Gastroesophageal sphincter (tissue), 4 donors: Measurements from ENCODE around the gene PPP1R7. TPM values are rescaled to one million over a fixed set of nuclear protein-coding genes. Genes with fewer than 3 reads are reported as not detected.

Experiments used
- ATAC-seq: fragments of 150-250 bp; one replicate; pipeline ENCODE4 v1.9.1; 2016; ENCODE audit warnings: mild to moderate bottlenecking, moderate library complexity
- H3K27ac ChIP-seq, 4 donors: fragments of 200-600 bp; sonication (generic) in 3 of 4; 1 replicate in 3 of 4; 2 replicates in 1 of 4; pipeline ENCODE4 v1.5.1; 2016 to 2019
- H3K27me3 ChIP-seq: fragments of 200-600 bp; sonication (generic); one replicate; pipeline ENCODE4 v1.5.1; 2019
- H3K36me3 ChIP-seq, 2 donors: fragments of 200-600 bp; sonication (generic); one replicate each; pipeline ENCODE4 v1.5.1; 2019; ENCODE audit warnings: control low read depth in 1 of 2
- H3K4me1 ChIP-seq, 3 donors: fragments of 200-600 bp; sonication (generic); 1 replicate in 2 of 3; 2 replicates in 1 of 3; pipeline ENCODE4 v1.5.1; 2016 to 2019; ENCODE audit warnings: control low read depth in 2 of 3
- H3K4me3 ChIP-seq, 2 donors: fragments of 200-600 bp; sonication (generic); one replicate each; pipeline ENCODE4 v1.5.1; 2019; ENCODE audit warnings: mild to moderate bottlenecking in 1 of 2, moderate library complexity in 1 of 2
- H3K9me3 ChIP-seq, 3 donors: fragments of 200-600 bp; sonication (generic); one replicate each; pipeline ENCODE4 v1.5.1; 2017 to 2019; ENCODE audit warnings: control low read depth in 2 of 3
- EP300 ChIP-seq: sonication (generic); formaldehyde crosslinking; IDR thresholded peaks from one replicate; pipeline ENCODE4 v1.6.1; 2017; ENCODE audit warnings: antibody characterized with exemption, mild to moderate bottlenecking
- POLR2A ChIP-seq, 2 donors: fragments of 450-650 bp; IDR thresholded peaks; one replicate each; pipeline ENCODE4 v1.6.1; 2017; ENCODE audit warnings: antibody characterized with exemption in 2 of 2, mild to moderate bottlenecking in 2 of 2, moderate library complexity in 1 of 2
- POLR2AphosphoS5 ChIP-seq: sonication (generic); formaldehyde crosslinking; IDR thresholded peaks from one replicate; pipeline ENCODE4 v1.6.1; 2017; ENCODE audit warnings: antibody characterized with exemption
- WGBS, 2 donors: methylation state at CpG; one replicate each; pipeline ENCODE4 v1.1.5; 2018; ENCODE audit warnings: low coverage in 1 of 2; 5-methylcytosine and 5-hydroxymethylcytosine counted together
- total RNA-seq, 4 donors: library from RNA; depleted of rRNA; stranded (reverse); fragments of >200 nt; gene quantifications; one replicate each; pipeline ENCODE4 v1.1.0, GENCODE V29; 2016
- TF ChIP-seq, protein P1 (sequence below), 4 experiments: fragments of 200-600 bp in 2 of 4; fragments of 450-650 bp in 2 of 4; sonication (generic) in 1 of 4; IDR thresholded peaks; one replicate each; pipeline ENCODE4 v1.5.1; 2017 to 2019; ENCODE audit warnings: antibody characterized with exemption in 4 of 4, mild to moderate bottlenecking in 2 of 4, moderate library complexity in 2 of 4

Gene PPP1R7
- total RNA-seq, 4 donors from 2014 or later, result 62.3 to 90.7 (median 73.3) TPM

DNA sequence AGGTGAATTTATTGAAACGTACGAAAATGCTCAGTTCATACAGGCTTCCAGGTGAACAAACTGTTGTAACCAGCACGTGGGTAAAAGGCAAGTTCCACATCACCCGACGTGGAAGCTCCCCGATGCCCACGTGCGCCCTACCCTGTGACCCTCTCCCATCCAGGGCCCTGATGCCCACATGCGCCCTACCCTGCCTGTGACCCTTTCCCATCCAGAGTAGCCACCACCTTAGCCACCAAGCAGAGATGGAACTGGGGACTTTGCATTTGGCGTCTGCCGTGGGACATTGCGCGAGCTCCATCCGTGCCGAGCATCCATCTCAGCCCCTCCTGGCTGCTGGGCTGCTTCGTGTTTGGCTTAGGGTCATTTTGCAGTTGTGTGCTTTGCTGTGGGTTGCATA lies 75.7 kb downstream of the PPP1R7 start:
- H3K9me3 ChIP-seq, result no peaks in the 10 kb centered on the region
- WGBS, 2 donors, result 89 to 100% methylated on average over 5 of the region's 16 CpGs
- no peak for ATAC-seq
- peaks cover 0 to 17% (median 8%) of the 10 kb centered on the region in 3 donors for H3K4me1 ChIP-seq
- TF ChIP-seq POLR2AphosphoS5, result no peak
- TF ChIP-seq, protein P1, sequence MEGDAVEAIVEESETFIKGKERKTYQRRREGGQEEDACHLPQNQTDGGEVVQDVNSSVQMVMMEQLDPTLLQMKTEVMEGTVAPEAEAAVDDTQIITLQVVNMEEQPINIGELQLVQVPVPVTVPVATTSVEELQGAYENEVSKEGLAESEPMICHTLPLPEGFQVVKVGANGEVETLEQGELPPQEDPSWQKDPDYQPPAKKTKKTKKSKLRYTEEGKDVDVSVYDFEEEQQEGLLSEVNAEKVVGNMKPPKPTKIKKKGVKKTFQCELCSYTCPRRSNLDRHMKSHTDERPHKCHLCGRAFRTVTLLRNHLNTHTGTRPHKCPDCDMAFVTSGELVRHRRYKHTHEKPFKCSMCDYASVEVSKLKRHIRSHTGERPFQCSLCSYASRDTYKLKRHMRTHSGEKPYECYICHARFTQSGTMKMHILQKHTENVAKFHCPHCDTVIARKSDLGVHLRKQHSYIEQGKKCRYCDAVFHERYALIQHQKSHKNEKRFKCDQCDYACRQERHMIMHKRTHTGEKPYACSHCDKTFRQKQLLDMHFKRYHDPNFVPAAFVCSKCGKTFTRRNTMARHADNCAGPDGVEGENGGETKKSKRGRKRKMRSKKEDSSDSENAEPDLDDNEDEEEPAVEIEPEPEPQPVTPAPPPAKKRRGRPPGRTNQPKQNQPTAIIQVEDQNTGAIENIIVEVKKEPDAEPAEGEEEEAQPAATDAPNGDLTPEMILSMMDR (IDR thresholded peaks at IDR 0.05), result no peak
- no peak overlapping the region for H3K27ac ChIP-seq
- no peaks in the 10 kb centered on the region for H3K27me3 ChIP-seq
- peaks cover 0 to 62% of the 10 kb centered on the region in 2 donors for H3K36me3 ChIP-seq
- no peak overlapping the region for H3K4me3 ChIP-seq

DNA sequence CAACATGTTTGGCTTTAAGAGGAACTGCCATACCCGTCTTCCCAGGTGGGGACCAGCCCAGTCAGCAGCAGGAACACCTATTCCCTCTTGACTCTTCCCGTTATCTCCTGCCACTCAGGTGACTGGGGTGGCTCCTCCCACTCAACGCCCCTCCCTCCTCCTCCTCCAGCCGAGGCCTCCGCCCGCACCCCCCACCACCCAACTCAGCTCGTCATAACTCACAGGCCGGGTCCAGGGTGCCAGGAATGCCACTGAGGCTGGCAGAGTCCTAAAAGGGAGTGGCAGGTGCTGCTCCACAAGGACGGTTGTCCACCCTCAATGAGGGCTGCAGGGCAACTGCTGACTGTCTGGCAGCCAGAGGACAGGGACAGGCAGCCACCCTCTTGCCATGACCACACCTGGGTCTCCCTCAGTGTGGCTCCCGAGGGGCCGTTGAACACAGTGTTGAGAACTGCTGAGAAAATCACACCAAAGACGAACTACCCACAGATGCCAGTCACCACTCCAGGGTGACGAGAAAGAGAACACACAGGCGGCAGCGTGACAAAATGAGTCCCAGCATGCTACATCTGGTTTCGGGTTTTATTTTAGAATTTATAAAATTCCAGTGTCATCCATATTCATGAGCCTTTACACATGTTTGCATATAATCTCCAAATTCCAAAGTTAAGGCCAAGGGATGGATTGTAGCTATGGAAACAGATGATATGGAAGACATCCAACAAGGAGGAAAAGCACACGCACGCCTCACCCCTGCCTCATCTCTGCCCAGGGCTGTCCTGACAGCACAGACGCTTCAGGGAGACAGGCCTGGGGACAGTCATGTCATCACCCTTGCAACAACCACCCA lies 76.7 kb downstream of the PPP1R7 start:
- TF ChIP-seq, protein P1 (IDR thresholded peaks at IDR 0.05), result no peak
- TF ChIP-seq EP300 (no peak), POLR2AphosphoS5 (no peak), POLR2A (IDR thresholded peaks at IDR 0.05) (no peak)
- Histone ChIP-seq H3K27me3 (no peaks in the 10 kb centered on the region), H3K9me3 (no peaks in the 10 kb centered on the region), H3K27ac (no peak overlapping the region), H3K36me3 (peaks cover 0 to 72% of the 10 kb centered on the region in 2 donors), H3K4me3 (no peak overlapping the region), H3K4me1 (peaks cover 0 to 17% (median 8%) of the 10 kb centered on the region in 3 donors)
- no peak for ATAC-seq
- WGBS, 2 donors, result 67 to 88% methylated on average over 3 to 4 of the region's 19 CpGs

DNA sequence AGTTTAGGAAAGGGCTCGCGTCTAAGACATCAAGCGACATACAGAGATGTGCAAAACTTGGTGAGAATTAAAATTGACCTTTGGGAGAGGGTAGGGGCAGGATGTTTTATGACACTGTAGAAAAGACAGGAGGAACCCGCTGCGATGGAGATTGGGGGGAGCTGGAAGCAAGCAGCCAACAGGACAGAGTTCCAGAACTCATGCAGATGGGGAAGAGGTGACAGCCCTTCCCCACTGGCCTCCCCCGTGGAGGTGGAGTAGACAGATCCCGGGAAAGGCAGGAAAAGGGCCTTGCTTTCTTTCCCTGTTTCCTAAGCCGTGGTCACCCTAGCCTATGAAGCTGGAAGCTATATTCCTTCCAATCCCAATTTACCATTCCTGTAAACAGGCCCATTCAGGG lies 77.3 kb downstream of the PPP1R7 start:
- H3K4me1 ChIP-seq, result peaks cover 0 to 17% (median 8%) of the 10 kb centered on the region in 3 donors
- H3K36me3 ChIP-seq, result peaks cover 0 to 78% of the 10 kb centered on the region in 2 donors
- TF ChIP-seq EP300, result no peak
- no peak for TF ChIP-seq POLR2A (IDR thresholded peaks at IDR 0.05)
- TF ChIP-seq POLR2AphosphoS5, result no peak
- TF ChIP-seq, protein P1 (IDR thresholded peaks at IDR 0.05), result no peak
- no peaks in the 10 kb centered on the region for H3K9me3 ChIP-seq
- WGBS, 2 donors, result 45 to 69% methylated on average over 7 to 8 of the region's 8 CpGs
- ATAC-seq, result no peak
- no peak overlapping the region for H3K4me3 ChIP-seq
- no peak overlapping the region for H3K27ac ChIP-seq
- no peaks in the 10 kb centered on the region for H3K27me3 ChIP-seq

DNA sequence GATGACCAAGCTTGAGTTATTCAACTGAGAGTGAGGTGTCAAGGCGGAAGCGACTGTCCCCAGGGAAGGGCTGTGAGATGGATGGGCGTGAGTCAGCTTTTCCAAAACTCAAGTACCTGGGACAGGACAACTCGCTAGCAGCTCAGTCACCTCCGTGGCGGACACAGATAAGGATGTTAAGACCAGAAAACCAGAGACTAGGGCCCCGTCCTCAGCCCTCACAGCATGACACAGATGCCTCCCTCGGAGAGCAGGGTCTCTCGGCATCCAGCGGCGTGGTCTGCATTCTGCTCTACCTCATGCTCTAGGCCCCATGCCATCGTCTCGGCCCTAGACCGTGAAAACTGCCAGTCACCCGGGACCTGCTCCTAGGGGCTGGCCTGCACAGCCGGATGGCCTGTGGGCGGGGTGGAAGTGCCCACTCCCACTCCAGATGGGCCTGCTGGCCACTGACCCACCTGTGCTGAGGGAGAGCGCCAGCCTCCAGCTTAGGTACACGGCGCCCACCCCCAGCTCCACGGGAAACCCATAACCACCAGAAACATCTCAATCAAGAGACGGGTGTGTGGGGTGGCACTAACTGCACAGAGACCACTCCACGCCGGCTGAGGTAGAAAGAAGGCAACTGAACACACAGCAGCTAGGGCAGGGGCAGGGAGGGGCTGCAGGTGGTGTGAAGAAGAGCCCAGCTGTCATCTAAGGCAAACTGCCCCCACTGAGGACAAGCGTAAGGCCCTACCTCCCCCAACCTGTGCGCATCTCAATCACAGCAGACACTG lies 78.0 kb downstream of the PPP1R7 start:
- H3K9me3 ChIP-seq, result no peaks in the 10 kb centered on the region
- no peak overlapping the region for H3K4me3 ChIP-seq
- ATAC-seq, result no peak
- WGBS, 2 donors, result 88 to 100% methylated on average over 1 to 6 of the region's 26 CpGs
- TF ChIP-seq, protein P1 (IDR thresholded peaks at IDR 0.05), result no peak
- TF ChIP-seq POLR2AphosphoS5 (no peak), POLR2A (IDR thresholded peaks at IDR 0.05) (no peak), EP300 (no peak)
- H3K36me3 ChIP-seq, result peaks cover 0 to 85% of the 10 kb centered on the region in 2 donors
- peaks cover 0 to 17% (median 8%) of the 10 kb centered on the region in 3 donors for H3K4me1 ChIP-seq
- H3K27ac ChIP-seq, result no peak overlapping the region
- no peaks in the 10 kb centered on the region for H3K27me3 ChIP-seq
